ENCODE measurements around the gene CLEC4C. TPM values are rescaled to one million over a fixed set of nuclear protein-coding genes. Genes with fewer than 3 reads are reported as not detected.
A peak's percentile ranks its signal among the peaks of the same experiment; 100 is the strongest.

The CLEC4C gene
- total and polyA plus RNA-seq, 2 of the 8 experiments (the other 6 are each of a cell fraction or from before 2014, with no cell fraction given) = 0.76 TPM; not detected in 1

DNA sequence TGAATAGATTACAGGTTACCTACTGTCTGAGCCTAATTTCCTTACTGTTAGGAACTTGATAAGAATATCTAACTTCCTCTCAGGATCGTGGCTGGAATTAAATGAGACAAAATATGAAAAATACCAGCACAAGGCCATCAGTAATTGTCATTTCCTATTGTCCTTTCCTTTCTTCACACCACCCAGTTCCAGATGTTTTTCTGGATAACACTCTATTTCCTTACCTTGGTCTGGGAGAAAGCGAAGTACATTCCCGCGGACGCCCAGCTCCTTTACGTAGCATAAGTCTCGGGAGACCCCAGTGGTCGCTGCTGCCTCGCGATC lies 52.0 kb downstream of the CLEC4C start:
- POLR2A ChIA-PET (ENCODE audit: partially characterized antibody) = interaction anchor here (0.6 to 1.9 kb wide), 7 partner anchors 9 to 437 kb away, joined by 3 to 5 read pairs (median 3); no protein-coding TSS in a partner anchor
- H3K4me3 ChIP-seq (ENCODE audit: extremely low read depth in 1 of 4, insufficient read depth in 2 of 4, low read depth in 3 of 4, low read length in 4 of 4) = peak overlapping the region in 1 of 4 experiments; percentile 7; a peak in 1 of 8 replicates
- no peak for TF ChIP-seq SAP30 (IDR thresholded peaks at IDR 0.05; ENCODE audit: insufficient read depth, insufficient replicate concordance, low read length)
- TF ChIP-seq BACH1 (IDR thresholded peaks at IDR 0.05; ENCODE audit: low read length) = no peak
- no peak for TF ChIP-seq RNF2 (IDR thresholded peaks at IDR 0.05; ENCODE audit: borderline replicate concordance, low read depth, low read length, missing control alignments, poor library complexity, severe bottlenecking)
- no peak for TF ChIP-seq GABPA (IDR thresholded peaks at IDR 0.05; ENCODE audit: borderline replicate concordance, insufficient read depth, low read length)
- TF ChIP-seq, protein P1, sequence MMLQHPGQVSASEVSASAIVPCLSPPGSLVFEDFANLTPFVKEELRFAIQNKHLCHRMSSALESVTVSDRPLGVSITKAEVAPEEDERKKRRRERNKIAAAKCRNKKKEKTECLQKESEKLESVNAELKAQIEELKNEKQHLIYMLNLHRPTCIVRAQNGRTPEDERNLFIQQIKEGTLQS (IDR thresholded peaks at IDR 0.05; ENCODE audit: insufficient read depth, low read depth, low read length) = no peak
- TF ChIP-seq PHF8 (conservative IDR thresholded peaks at IDR 0.05; ENCODE audit: low read depth, low read length) = no peak
- no peak for TF ChIP-seq EGR1 (IDR thresholded peaks at IDR 0.05; ENCODE audit: borderline replicate concordance, low read depth, low read length)
- no peak for TF ChIP-seq MAFK (IDR thresholded peaks at IDR 0.05; ENCODE audit: low read depth, low read length)
- TF ChIP-seq TAF7 (optimal IDR thresholded peaks at IDR 0.05; ENCODE audit: borderline replicate concordance, low read depth, low read length) = no peak
- TF ChIP-seq TBP (IDR thresholded peaks at IDR 0.05; ENCODE audit: low read depth, low read length) = no peak

More for the DNA sequence above, 52.0 kb downstream of the CLEC4C start:
- Histone ChIP-seq H2AK5ac (ENCODE audit: low read depth, low read length) (no peak overlapping the region), H3K4me2 (ENCODE audit: insufficient read depth in 1 of 2, low read depth in 2 of 2, low read length in 2 of 2) (peak overlapping the region in 1 of 2 experiments; percentile 56; a peak in 2 of 4 replicates), H2BK5ac (ENCODE audit: low read depth, low read length) (peak overlapping the region; percentile 87; the same call in 1 of the 2 replicates), H3K23me2 (ENCODE audit: low read depth, low read length) (no peaks in the 10 kb centered on the region), H4K91ac (replicated peaks; ENCODE audit: insufficient read length, low read length) (peak overlapping the region; percentile 71), H2BK20ac (ENCODE audit: low read length) (no peak overlapping the region), H3K36me3 (ENCODE audit: control insufficient read depth in 2 of 4, insufficient read depth in 4 of 4, low read length in 3 of 4) (no peaks in the 10 kb centered on the region), H3K9me3 (ENCODE audit: insufficient read depth in 2 of 2, low read depth in 1 of 2, low read length in 1 of 2) (no peaks in the 10 kb centered on the region), H3K9ac (replicated peaks in 1 of 4; ENCODE audit: extremely low read depth in 1 of 4, low read depth in 3 of 4, low read length in 3 of 4) (no peak overlapping the region; a peak in 1 of 7 replicates), H3K27ac (ENCODE audit: low read depth, low read length) (peak overlapping the region; percentile 48), H4K5ac (ENCODE audit: insufficient read length, low read depth, low read length) (peak overlapping the region; percentile 6), H3K18ac (ENCODE audit: extremely low read depth, low read length) (peak overlapping the region; percentile 72; the same call in 1 of the 2 replicates), H2BK15ac (ENCODE audit: low read length) (no peak overlapping the region), H3K27me3 (replicated peaks in 1 of 4; ENCODE audit: control insufficient read depth in 3 of 4, extremely low read depth in 1 of 4, insufficient read depth in 3 of 4, low read length in 3 of 4) (no peaks in the 10 kb centered on the region), H4K8ac (ENCODE audit: extremely low read depth, insufficient read depth, low read length) (no peak overlapping the region; the same call in 1 of the 2 replicates), H2BK12ac (ENCODE audit: low read depth, low read length) (no peak overlapping the region; the same call in 1 of the 2 replicates), H3K56ac (replicated peaks; ENCODE audit: insufficient read length, low read depth, low read length) (no peak overlapping the region), H3K79me2 (ENCODE audit: control insufficient read depth in 1 of 2, insufficient read depth in 2 of 2, low read length in 2 of 2) (no peaks in the 10 kb centered on the region), H3K4me1 (replicated peaks in 1 of 4; ENCODE audit: control insufficient read depth in 3 of 4, insufficient read depth in 4 of 4, low read length in 3 of 4) (peaks cover 2 to 16% (median 9%) of the 10 kb centered on the region in 4 experiments; a peak in 6 of 7 replicates), H3K14ac (ENCODE audit: insufficient read length) (no peak overlapping the region), H3K4ac (replicated peaks; ENCODE audit: insufficient read length, low read depth, low read length) (peak overlapping the region; percentile 40), H3K79me1 (ENCODE audit: low read depth, low read length) (no peaks in the 10 kb centered on the region), H2AFZ (ENCODE audit: low read length) (no peak overlapping the region), H3K23ac (ENCODE audit: insufficient read length) (no peak overlapping the region), H2BK120ac (replicated peaks; ENCODE audit: low read depth, low read length) (peak overlapping the region; percentile 30), H4K20me1 (replicated peaks in 1 of 2; ENCODE audit: control insufficient read depth in 1 of 2, insufficient read depth in 2 of 2, low read length in 2 of 2) (no peaks in the 10 kb centered on the region)
- WGBS, 2 experiments (ENCODE audit: extremely low coverage in 1 of 2, insufficient coverage in 1 of 2, insufficient read length in 1 of 2, insufficient replicate concordance in 2 of 2, low coverage in 1 of 2, low lambda C conversion rate in 2 of 2, missing lambda C conversion rate in 1 of 2) = 88% methylated on average over 10 of the region's 10 CpGs; no CpG with 5 or more reads in 1 of the 2 experiments
- DNase-seq (ENCODE audit: low read depth in 1 of 2, low spot score in 2 of 2) (no peak), FAIRE-seq (no peak)
- CTCF ChIA-PET (ENCODE audit: partially characterized antibody) = interaction anchor here (0.8 to 2.5 kb wide), 11 partner anchors 10 to 111 kb away, joined by 3 to 9 read pairs (median 3); no protein-coding TSS in a partner anchor
